ENCODE data around the gene SIPA1L3. TPM values are rescaled to one million over a fixed set of nuclear protein-coding genes. Genes with fewer than 3 reads are reported as not detected.
A peak's percentile ranks its signal among the peaks of the same experiment; 100 is the strongest.
"Not testable (repeated sequence)": the region's sequence is repeated elsewhere in the genome, so short reads cannot be mapped to it uniquely, and the experiment has no call there.

Gene SIPA1L3
- total RNA-seq, 1 donor from 2014 or later: 26.9 TPM

- Histone ChIP-seq H3K9ac (ENCODE audit: low read length) (no peak overlapping the region), H3K27ac (ENCODE audit: low read depth, low read length) (peak overlapping the region; percentile 36), H3K4me3 (ENCODE audit: insufficient read depth, low read depth, low read length) (no peak overlapping the region), H3K9me3 (ENCODE audit: insufficient read depth, low read depth, low read length) (no peaks in the 10 kb centered on the region), H3K4me2 (ENCODE audit: low read length) (no peak overlapping the region), H3K79me2 (ENCODE audit: insufficient read depth, low read length) (peaks cover 19% of the 10 kb centered on the region), H3K36me3 (ENCODE audit: insufficient read depth, low read length) (no peaks in the 10 kb centered on the region), H2AFZ (ENCODE audit: low read depth, low read length) (no peak overlapping the region), H3K4me1 (ENCODE audit: insufficient read depth, low read length) (peaks cover 11% of the 10 kb centered on the region), H3K27me3 (ENCODE audit: insufficient read depth, low read length) (no peaks in the 10 kb centered on the region), H4K20me1 (ENCODE audit: insufficient read depth, low read length) (no peaks in the 10 kb centered on the region)
- DNase-seq (ENCODE audit: low read depth): peak; percentile 69
- H3K27me3 Mint-ChIP-seq (ENCODE audit: low read depth, unreplicated experiment): no peaks in the 10 kb centered on the region
- H3K9me3 Mint-ChIP-seq (ENCODE audit: unreplicated experiment): no peaks in the 10 kb centered on the region
- peaks cover 9% of the 10 kb centered on the region for H3K36me3 Mint-ChIP-seq (ENCODE audit: low read depth, unreplicated experiment)
- H3K4me3 Mint-ChIP-seq (ENCODE audit: unreplicated experiment): no peak overlapping the region
- FAIRE-seq: peak; percentile 43
- peak overlapping the region; percentile 45 for H3K27ac Mint-ChIP-seq (ENCODE audit: unreplicated experiment)
- TF ChIP-seq, protein P1, sequence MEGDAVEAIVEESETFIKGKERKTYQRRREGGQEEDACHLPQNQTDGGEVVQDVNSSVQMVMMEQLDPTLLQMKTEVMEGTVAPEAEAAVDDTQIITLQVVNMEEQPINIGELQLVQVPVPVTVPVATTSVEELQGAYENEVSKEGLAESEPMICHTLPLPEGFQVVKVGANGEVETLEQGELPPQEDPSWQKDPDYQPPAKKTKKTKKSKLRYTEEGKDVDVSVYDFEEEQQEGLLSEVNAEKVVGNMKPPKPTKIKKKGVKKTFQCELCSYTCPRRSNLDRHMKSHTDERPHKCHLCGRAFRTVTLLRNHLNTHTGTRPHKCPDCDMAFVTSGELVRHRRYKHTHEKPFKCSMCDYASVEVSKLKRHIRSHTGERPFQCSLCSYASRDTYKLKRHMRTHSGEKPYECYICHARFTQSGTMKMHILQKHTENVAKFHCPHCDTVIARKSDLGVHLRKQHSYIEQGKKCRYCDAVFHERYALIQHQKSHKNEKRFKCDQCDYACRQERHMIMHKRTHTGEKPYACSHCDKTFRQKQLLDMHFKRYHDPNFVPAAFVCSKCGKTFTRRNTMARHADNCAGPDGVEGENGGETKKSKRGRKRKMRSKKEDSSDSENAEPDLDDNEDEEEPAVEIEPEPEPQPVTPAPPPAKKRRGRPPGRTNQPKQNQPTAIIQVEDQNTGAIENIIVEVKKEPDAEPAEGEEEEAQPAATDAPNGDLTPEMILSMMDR (IDR thresholded peaks at IDR 0.05; ENCODE audit: insufficient read depth, low read depth, low read length): no peak
- TF ChIP-seq EZH2 (IDR thresholded peaks at IDR 0.05; ENCODE audit: insufficient read depth, low read length): no peak
- H3K4me1 Mint-ChIP-seq (ENCODE audit: low read depth, unreplicated experiment): peaks cover 6% of the 10 kb centered on the region
These were observed 163.6 kb downstream of the SIPA1L3 start for GRCh38 chr19:38070573-38070972.

DNA sequence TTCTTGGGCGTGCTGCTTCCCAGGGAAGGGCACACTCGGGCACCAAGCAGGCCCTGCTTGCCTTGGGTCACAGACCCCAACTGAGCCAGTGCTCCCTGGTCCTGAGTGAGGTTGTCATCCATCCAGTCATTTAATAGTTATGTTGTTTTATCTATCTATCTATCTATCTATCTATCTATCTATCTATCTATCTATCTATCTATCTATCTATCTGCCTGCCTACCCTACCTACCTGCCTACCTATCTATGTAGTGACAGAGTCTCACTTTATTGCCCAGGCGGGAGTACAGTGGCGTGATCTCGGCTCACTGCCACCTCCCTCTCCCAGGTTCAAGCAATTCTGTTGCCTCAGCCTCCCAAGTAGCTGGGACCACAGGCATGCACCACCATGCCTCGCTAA is 164.0 kb downstream of the SIPA1L3 start:
- not testable (repeated sequence) for DNase-seq (ENCODE audit: low read depth); H3K4me1 Mint-ChIP-seq (ENCODE audit: low read depth, unreplicated experiment); H3K27ac Mint-ChIP-seq (ENCODE audit: unreplicated experiment); H3K36me3 ChIP-seq (ENCODE audit: insufficient read depth, low read length); H2AFZ ChIP-seq (ENCODE audit: low read depth, low read length); H3K27me3 Mint-ChIP-seq (ENCODE audit: low read depth, unreplicated experiment); H3K4me2 ChIP-seq (ENCODE audit: low read length); H3K4me3 Mint-ChIP-seq (ENCODE audit: unreplicated experiment); H3K27me3 ChIP-seq (ENCODE audit: insufficient read depth, low read length); H3K9me3 Mint-ChIP-seq (ENCODE audit: unreplicated experiment); H3K9me3 ChIP-seq (ENCODE audit: insufficient read depth, low read depth, low read length); H3K4me3 ChIP-seq (ENCODE audit: insufficient read depth, low read depth, low read length); FAIRE-seq; H3K36me3 Mint-ChIP-seq (ENCODE audit: low read depth, unreplicated experiment); H4K20me1 ChIP-seq (ENCODE audit: insufficient read depth, low read length); H3K9ac ChIP-seq (ENCODE audit: low read length)
- Histone ChIP-seq H3K79me2 (ENCODE audit: insufficient read depth, low read length) (peaks cover 19% of the 10 kb centered on the region), H3K27ac (ENCODE audit: low read depth, low read length) (peak overlapping the region; percentile 36), H3K4me1 (ENCODE audit: insufficient read depth, low read length) (peaks cover 11% of the 10 kb centered on the region)

DNA sequence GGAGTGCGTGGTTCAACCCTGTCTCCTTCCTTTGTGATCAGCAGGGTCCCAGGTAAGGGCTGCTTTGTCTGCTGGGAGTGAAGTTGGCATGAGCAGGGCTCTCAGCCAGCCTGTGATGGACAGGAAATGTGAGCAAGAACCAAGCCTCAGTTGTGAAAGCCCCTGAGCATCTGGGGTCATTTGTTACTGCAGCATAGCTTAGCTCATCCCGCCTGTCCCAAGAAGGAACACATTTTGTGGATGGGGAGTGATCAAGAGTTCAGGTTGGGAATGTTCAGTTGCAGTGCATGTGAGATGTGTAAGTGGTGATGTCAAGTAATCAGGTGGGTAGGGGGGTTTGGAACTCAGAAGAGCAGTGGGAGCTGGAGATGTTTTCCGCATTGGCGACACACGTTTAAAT is 164.6 kb downstream of the SIPA1L3 start:
- Histone ChIP-seq H3K4me2 (ENCODE audit: low read length) (no peak overlapping the region), H3K4me1 (ENCODE audit: insufficient read depth, low read length) (peaks cover 11% of the 10 kb centered on the region), H3K79me2 (ENCODE audit: insufficient read depth, low read length) (peaks cover 19% of the 10 kb centered on the region), H4K20me1 (ENCODE audit: insufficient read depth, low read length) (no peaks in the 10 kb centered on the region), H2AFZ (ENCODE audit: low read depth, low read length) (no peak overlapping the region), H3K4me3 (ENCODE audit: insufficient read depth, low read depth, low read length) (no peak overlapping the region), H3K27me3 (ENCODE audit: insufficient read depth, low read length) (no peaks in the 10 kb centered on the region), H3K27ac (ENCODE audit: low read depth, low read length) (no peak overlapping the region), H3K36me3 (ENCODE audit: insufficient read depth, low read length) (no peaks in the 10 kb centered on the region), H3K9ac (ENCODE audit: low read length) (no peak overlapping the region), H3K9me3 (ENCODE audit: insufficient read depth, low read depth, low read length) (no peaks in the 10 kb centered on the region)
- Mint-ChIP-seq H3K27me3 (ENCODE audit: low read depth, unreplicated experiment) (no peaks in the 10 kb centered on the region), H3K27ac (ENCODE audit: unreplicated experiment) (no peak overlapping the region), H3K4me3 (ENCODE audit: unreplicated experiment) (no peak overlapping the region), H3K4me1 (ENCODE audit: low read depth, unreplicated experiment) (peaks cover 6% of the 10 kb centered on the region), H3K9me3 (ENCODE audit: unreplicated experiment) (peaks cover 6% of the 10 kb centered on the region), H3K36me3 (ENCODE audit: low read depth, unreplicated experiment) (peaks cover 14% of the 10 kb centered on the region)
- no peak for DNase-seq (ENCODE audit: low read depth)
- no peak for FAIRE-seq
- TF ChIP-seq EZH2 (IDR thresholded peaks at IDR 0.05; ENCODE audit: insufficient read depth, low read length): no peak
- TF ChIP-seq, protein P1 (IDR thresholded peaks at IDR 0.05; ENCODE audit: insufficient read depth, low read depth, low read length): no peak
